NCI-H1930 (cell line): ENCODE data around the gene SLC12A8.

ENCODE experiments used
- DNase-seq, 2 experiments: peaks; one replicate each; lab custom pipeline; 2025; lab: John Stamatoyannopoulos, UW

SLC12A8 gene

DNA sequence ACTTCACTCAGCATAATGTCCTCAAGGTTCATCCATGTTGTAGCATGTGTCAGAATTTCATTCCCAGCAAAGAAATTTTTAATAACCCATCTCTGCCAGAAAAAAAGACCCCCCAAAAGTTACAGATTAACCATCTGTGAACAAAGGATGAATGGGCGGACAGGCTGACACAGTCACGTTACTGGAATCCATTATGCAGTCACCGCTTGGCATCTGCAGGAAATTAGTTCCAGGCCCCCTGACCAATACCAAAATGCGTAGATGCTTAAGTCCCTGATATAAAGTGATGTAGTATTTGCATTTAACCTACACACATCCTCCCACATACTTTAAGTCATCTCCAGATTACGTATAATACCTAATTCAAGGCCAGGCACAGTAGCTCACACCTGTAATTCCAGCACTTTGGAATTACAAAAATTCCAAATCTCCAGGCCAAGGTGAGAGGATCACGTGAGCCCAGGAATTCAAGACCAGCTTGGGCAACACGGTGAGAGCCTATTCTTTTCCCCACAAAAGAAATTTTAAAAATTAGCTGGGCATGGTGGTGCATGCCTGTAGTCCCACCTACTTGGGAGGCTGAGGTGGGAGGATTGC is 1.5 kb upstream of the SLC12A8 start:
- DNase-seq, result no peak

DNA sequence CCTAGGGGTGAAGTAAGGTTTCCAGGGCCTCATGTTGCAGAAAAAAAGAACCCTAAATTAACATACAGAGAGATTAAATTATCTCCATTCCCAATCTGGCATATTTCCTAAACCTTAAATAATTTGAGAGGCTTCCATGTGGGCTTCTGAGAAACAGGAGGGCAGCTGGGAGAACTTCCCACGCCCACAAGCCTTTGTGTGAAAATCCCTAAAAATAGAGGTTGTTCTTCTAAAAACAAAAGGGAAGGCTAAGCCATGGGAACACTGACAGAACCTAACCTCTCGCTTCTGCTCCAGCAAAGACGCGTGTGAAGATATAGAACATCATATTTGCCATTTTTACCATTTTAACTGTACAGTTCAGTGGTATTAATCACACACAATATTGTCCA is 812 bp upstream of the SLC12A8 start:
- no peak for DNase-seq

DNA sequence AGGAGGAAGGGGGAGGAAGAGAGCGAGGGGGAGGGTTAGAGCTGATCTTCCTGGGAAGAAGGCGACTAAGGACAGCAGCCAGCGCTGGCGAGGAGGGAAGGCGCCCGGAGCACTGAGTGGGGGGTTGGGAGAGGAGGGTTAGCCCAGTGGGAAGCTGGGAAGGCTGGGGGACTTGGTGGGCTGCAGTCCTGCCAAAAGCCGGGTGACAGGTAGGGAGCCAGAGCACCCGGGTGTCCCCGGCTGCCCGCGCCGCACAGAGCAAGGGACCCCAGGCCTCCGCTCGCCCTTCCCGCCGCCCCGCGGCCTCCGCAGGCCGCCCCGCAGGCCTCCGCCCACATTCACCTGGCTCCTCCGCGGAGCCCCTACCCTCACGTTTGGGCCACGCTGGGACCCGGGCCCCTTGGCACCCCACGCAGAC is 448 bp downstream of the SLC12A8 start:
- DNase-seq, result no peak

DNA sequence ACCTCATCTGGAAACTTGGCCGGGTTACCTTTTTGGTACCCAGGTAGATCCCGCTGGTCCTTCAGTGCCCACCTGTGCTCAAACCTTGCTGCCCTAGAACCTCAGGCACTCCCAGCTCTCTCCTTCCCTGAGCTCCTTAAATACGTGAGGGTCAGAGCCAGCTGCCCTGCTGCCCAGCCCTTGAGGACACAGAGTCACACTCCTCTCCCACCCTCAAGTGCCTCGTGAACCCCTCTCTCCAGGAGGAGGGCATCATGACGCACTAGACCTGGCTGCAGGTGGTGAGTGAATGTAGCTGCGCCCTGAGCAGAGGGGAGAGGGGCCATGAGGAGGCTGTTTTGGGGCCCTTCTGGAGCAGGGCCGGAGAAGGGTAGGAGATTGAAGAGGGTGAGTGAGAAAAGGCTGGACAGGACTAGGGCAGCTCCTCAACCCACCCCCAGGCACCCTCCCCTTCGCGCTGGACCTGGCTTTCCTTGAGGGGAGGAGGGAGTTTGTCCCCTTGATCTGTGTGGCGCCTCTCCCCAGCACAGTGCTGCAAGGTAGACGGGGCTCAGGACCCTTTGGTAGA is 941 bp downstream of the SLC12A8 start:
- DNase-seq, result no peak

DNA sequence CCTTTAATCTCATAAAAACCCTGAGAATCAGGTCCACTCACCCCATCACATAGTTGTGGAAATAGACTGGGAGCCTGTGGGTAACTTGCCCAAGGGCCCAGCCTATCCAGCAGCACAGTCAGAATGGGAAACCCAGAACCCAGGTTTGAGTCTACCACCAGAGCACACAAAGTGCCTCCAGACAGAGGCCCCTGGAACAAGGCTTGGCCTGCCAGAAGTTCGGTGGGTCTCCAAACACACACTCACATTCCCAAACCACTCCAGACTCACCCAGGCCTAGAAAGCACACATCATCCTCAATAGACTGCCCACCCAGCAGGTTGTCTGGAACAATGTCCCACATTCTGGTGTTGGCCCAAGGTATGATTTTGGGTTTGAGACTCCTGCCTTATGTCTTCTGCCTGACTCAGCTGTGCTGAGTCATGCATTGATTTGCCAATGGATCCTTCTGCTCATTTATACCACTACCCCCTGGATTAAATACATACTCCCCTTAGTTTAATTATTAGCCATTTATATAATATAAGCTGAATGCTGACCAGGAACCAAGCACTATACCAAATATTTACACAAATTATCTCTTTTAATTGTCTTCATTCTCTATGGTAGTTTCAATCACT is 4.5 kb downstream of the SLC12A8 start:
- DNase-seq, result no peak

DNA sequence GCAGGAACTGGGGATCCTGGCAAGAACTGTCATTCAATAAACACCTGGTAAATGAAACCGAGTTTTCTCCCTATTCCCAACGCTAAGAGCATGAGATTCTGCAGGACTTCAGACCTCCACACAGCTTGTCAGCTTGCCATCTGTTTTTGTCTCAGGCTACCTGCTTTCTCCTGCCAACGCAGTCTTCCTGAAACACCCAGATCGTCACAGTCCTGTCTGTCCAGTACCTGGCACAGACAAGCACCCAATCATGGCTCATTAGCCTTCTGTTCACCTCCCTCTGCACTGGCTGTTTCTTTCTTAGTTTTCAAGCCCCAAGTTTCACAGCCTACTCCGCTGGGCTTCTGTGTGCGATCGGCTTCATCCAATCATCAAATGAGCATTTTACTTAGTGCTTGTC is 5.0 kb downstream of the SLC12A8 start:
- no peak for DNase-seq

DNA sequence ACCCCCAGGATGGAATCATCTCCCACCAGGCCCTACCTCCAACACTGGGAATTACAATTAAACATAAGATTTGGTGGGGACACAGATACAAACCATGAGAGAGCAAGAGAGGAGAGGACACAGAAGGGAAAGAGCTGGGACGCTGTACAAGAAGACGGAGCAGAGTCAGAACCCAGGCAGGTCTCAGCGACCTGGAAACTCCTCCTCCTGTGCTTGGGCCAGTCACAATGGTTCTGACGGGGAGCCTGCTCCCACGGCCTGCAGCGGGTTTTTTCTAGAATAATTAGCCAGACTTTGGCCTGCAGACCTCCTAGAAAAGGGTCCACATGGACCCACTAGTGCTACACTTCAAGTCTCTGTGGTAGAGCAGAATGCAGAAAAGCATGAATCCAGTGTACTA is 5.6 kb downstream of the SLC12A8 start:
- no peak for DNase-seq

DNA sequence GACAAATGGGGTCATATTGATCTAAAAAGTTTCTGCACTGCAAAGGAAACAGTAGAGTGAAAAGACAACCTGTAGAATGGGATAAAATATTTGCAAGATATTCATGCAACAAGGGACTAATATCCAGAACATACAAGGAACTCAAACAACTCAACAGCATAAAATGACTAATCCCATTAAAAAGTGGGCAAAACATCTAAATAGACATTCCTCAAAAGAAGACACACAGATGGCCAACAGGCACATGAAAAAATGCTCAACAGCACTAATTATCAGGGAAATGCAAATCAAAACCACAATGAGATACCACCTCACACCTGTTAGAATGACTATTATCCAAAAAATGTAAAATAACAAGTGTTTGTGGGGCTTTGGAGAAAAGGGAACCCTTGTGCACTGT is 8.8 kb downstream of the SLC12A8 start:
- DNase-seq, result no peak

DNA sequence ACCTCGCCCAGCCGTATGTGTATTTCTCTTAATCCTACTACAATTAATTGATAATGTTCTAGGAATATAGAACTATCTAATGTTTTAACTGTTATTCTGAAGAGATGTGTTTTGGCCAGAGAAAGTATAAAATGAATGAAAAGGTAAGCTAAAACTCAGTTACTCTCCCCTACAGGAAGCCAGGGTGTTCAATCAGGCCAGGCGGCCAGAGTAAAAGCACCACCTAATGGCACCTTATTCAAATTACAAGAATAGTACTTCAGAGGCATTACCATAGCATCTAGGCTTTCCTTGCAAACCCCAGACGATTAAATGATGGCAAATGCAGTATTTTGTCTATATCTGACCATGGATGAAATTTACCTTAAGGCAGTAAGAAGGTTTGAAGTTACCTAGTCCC is 10.4 kb downstream of the SLC12A8 start:
- no peak for DNase-seq

DNA sequence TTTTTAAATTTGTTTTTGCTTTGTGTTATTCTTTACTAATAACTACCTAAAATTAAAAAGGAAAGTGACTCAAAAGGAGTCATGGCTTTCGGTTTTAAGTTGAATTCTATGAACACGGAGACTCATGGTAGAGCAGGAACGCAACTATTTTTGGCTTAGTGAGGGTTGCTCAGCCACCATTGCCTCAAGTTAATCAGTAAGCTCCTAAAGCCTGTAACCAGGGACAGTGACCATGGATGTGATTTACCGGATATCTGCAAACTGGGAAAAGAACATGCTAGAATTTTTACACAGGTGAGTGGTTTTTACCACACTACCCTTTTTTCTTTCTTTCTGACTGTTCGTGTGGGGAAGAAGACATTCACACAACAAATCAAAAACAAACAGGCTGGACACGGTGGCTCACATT is 11.8 kb downstream of the SLC12A8 start:
- DNase-seq, result no peak

DNA sequence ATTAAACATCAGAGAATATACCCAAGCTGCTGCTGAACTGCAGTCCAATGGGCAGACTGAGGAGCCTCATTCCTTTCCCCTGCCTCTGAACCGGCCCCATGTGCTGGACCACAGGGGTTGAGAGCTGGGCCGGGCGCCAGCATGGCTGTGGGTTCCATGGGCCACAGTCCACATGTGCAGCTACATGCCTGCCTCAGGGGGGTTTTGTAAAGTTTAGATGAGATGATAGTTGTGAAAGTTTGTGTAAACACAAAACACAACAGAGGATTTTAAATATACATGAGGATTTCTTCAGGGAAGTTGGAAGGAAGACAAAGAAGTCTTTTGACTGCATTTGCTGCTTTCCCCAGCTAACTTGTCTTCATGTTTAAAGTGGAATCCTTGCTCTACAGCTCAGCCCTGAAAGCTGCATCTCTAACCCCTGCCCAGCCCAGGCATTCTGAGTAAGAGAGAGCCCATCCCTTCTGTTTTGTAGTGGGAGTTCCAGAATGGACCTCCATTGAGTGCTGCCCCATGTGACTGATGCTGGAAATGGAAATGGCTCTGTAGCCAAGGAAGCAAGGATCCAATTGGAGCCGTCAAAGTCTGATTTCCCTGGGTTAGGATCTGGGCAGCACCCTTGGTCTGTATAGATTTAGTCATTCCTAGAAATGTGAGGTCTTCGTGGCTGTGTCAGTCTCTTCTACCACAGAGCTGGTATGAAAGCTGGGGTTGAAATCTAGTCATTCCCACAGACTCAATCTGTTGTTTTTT is 17.5 kb downstream of the SLC12A8 start:
- no peak for DNase-seq

DNA sequence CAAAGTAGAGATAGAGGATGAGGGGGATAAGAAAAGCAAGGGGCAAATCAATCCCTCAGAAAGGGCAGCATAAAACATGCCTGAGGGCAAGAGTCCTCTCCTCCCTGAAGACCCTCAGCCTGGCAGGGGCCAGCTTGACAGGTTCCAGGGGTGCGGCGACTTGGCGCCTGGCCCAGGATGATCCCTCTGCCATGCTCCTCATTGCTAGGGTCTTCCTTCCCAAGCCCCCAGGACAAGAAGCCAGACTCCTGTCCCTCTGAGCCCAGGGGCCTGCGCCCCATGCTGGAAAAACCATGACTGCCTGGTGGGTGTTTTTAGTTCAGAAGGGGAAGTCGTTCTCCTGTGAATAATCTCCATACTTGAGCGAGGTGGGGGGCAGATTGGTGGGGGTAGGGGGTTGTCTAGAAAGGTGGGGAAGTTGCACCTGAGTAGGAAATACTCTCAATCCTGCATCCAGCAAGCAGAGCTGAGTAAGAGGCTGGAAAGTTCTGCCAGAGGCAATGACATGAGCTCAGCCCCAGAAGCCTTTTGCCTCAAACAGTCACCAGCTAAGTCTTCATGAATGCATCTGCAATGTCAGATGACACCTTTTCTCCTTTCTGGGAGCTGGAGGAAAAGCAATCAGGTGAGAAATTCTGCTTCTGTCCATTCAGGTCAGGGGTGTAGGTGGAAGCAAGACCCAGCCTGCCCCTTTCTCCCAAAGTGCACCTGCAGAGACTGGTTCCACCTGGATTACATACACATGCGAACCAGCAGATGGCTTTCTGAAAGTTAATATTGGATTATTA is 18.3 kb downstream of the SLC12A8 start:
- DNase-seq, result no peak

DNA sequence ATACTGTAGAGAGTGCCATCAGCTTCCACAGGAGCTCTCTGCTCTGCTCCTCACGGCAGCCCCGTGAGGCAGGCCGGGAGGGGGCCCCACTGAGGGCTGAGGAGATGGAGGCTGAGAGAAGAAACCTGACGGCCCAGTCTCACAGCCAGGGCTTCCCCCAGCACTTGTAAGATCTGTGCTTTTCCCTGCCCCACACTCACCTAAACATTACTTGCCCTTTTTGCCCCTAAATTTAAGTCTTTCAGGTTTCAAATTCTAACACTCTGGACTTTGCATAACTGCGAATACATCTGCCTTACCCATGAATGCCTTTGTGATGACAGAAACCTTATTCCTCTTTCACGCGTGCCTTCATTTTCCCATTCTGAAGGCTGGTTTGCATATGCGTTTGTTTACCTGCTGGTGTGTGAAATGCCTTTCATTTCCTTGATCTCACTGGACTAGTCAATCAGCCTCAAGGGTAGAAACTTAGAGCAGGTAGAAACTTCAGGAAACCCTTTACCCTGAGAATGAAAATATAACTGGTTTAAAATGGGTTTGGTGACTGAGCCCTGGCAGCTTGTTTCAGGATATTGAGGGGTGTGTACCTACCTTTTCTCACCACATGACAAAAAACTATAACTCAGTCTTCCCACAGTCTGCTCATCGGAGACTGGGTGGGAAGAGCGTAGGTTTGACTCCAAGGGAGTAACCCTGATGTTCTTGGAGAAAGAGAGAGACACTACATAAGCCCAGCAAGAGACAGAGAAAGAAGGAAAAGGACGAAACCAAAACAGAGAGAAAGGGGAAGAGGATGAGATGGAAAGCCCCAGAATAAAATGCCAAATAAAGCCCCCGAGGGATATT is 20.1 kb downstream of the SLC12A8 start:
- DNase-seq, result no peak

DNA sequence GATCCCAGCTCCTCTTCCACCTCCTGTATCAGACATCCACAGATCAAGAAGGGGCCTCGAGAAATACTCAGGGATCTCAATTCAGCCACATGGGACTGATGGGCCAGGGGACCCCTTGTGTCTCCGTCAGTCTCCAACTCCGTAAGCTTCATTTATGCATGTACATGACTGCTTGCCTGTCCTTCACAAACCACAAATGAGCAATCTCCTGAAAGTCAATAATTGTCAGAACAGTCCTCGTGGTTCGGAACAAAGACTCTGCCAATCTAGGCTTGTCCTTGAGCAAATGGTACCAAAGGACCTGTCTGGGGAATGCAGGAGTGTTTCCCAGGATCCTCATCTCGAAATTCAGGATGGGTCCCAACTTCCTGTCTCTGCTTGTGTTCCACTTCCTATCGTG is 20.8 kb downstream of the SLC12A8 start:
- no peak for DNase-seq

DNA sequence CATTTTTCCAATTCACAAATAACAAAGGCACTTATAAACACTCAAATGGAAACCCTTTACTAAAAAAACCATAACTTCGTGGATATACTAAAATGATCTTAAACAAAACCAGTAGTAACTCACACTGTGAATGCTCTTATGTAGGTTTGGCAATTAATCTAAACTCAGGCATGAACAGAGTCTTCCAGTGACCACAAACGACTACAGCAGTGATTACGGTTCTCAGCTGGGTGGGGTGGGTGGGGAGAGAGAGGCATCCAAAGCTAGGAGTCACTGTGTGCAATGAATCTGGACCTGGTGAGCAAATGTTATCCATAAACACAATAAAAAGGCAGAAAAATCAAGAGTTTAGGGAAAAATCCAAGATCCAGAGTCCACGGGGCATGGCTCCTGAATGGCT is 21.3 kb downstream of the SLC12A8 start:
- DNase-seq, result no peak

DNA sequence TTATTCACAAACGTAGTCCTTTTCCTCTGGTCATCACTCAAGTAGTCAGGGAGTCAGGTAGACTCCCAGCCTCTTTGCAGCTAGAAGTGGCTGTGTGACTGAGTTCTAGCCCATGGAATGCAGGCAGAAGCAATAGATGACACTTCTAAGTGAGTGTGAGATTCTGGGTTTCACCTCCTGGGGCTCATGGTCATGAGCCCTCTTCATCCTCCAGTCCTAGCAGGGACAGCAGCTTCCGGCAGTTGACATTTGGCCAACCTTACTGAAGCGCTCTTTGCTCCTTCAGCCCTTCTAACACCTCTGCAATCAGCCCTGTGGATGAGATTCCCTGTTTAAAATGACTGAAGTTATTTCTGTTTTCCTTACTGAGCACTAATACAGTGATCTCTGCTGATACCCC is 21.8 kb downstream of the SLC12A8 start:
- DNase-seq, result no peak

DNA sequence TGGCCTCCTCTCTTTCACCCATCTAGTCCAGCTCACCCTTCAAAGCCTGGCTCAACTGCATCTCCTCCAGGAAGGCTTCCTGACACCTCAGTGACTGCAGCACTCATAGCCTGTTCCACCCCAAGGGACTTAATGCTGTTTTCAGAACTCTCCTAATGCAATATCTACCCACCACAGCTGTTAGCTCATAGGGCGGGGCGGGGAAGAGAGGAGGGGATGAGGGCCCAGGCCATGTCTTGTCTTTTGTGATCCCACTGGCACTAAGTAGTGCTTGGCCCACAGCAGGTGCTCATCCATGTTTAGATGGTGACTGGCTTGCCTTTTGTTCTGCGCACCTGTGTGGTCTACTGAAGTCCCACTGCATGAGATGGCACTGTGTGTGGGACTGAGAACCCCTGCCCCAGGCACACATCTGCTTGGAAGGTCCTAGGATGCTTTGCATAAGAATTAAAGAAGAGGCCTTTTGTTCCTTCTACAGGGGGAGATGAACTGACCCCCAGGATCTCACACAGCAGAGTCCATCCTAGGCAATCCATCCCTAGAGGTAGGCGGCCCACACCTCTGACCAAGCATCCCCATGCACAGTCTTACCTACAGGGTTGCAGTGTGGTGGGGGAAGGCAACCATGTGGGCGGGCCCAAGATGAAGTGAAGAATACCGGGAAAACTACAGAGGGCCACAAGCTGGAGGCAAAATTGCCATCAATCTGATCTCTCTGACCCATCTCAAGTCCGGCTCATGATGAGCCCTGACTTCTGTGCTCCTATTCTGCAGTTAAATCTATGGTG is 23.0 kb downstream of the SLC12A8 start:
- DNase-seq, result no peak

DNA sequence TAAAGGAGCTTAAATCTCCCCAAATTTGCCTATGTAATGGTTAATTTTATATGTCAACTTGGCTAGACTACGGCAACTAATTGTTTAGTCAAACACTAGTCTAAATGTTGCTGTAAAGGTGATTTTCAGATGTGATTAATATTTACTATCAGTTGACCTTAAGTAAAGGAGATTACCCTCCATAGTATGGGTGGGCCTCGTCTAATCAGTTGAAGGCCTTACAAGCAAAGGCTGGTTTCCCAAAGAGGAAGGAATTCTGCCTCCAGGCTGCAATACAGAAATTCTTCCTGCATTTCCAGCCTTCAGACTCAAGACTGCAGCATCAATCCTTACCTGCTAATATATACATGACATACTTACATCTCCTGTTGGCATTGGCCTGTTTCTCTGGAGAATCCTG is 23.6 kb downstream of the SLC12A8 start:
- no peak for DNase-seq

DNA sequence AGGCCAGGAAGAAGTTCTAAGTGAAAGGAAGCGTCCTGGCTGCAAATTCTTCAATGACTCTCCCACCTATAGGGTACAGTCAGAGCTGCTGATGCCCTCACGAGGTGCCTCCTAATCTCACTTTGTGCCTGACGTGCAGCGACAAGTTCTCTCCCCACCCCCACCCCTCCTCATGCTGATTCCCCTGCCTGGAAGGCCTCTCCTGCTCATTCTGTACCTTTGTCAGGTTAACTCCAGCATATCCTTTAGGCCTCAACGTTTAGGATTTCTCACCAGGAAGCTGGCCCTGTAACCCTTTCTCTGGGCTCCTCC is 25.0 kb downstream of the SLC12A8 start:
- no peak for DNase-seq

DNA sequence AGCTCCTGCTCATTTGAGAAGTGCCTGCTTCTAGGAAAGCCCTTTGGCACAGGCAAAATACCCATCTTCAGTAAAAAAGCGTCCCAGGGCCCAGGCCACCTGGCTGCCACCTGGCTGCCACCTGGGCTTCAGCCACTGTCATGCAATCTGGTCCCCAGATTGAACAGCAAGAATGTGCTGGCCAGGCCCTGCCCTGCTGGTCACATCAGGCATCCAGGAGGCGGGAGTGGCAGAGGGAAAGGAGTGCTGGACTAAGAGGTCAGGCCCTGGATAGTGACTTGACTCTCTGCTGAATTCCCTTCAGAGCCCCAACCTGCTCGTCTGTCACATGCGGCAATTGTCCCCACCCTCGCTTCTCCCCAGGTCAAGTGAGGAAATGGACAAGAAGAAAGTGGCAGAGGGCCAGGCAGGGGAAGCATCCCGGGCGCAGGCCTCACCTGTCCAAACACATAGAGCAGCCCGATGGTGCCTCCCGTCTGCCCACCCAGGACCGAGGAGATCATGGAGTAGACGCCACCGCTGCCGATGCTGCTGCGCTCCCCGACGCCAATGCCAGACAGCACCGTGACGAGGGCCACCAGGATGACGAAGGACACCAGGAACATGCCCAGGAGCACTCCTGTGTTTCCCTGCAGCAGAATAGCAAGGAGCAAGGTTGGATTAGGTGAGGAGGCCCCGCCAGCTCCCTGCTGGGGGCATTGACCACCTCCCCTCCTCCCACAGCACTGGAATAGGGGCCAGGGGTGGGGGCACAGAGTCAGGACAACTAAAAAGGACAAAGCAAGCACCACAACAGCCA is 25.5 kb downstream of the SLC12A8 start:
- no peak for DNase-seq
